GM19372 (cell line): ENCODE measurements around the gene BMP6.

Experiments
- ATAC-seq: cut with Tn5 transposase; IDR thresholded peaks from one replicate; pipeline ENCODE4 v1.9.1; 2021; ENCODE audit warnings: mild to moderate bottlenecking, low read depth, moderate library complexity; ENCODE audit not compliant: unreplicated experiment

Gene BMP6

GRCh38 chr6:7745942-7746341 lies 20.0 kb downstream of the BMP6 start:
- no peak for ATAC-seq

- ATAC-seq, result no peak
These were observed 21.1 kb downstream of the BMP6 start for GRCh38 chr6:7747016-7747415.

- no peak for ATAC-seq
These were observed 21.5 kb downstream of the BMP6 start for GRCh38 chr6:7747433-7747832.

- no peak for ATAC-seq
These were observed 22.1 kb downstream of the BMP6 start for GRCh38 chr6:7747901-7748504.

GRCh38 chr6:7749478-7749877 lies 23.6 kb downstream of the BMP6 start:
- ATAC-seq, result no peak

GRCh38 chr6:7750197-7750596 lies 24.3 kb downstream of the BMP6 start:
- no peak for ATAC-seq

- ATAC-seq, result no peak
These were observed 32.6 kb downstream of the BMP6 start for GRCh38 chr6:7758456-7758855.

- no peak for ATAC-seq
These were observed 33.4 kb downstream of the BMP6 start for GRCh38 chr6:7759320-7759719.

GRCh38 chr6:7761051-7761450 lies 35.2 kb downstream of the BMP6 start:
- ATAC-seq, result no peak

- no peak for ATAC-seq
These were observed 36.9 kb downstream of the BMP6 start for GRCh38 chr6:7762760-7763159.

- no peak for ATAC-seq
These were observed 38.0 kb downstream of the BMP6 start for GRCh38 chr6:7763881-7764280.

GRCh38 chr6:7765575-7766325 lies 39.9 kb downstream of the BMP6 start:
- no peak for ATAC-seq

GRCh38 chr6:7769702-7770101 lies 43.8 kb downstream of the BMP6 start:
- ATAC-seq, result no peak

- no peak for ATAC-seq
These were observed 44.2 kb downstream of the BMP6 start for GRCh38 chr6:7770111-7770510.

- no peak for ATAC-seq
These were observed 44.7 kb downstream of the BMP6 start for GRCh38 chr6:7770601-7771000.

GRCh38 chr6:7773322-7773721 lies 47.4 kb downstream of the BMP6 start:
- no peak for ATAC-seq

GRCh38 chr6:7773914-7774313 lies 48.0 kb downstream of the BMP6 start:
- ATAC-seq, result no peak

GRCh38 chr6:7776509-7776908 lies 50.6 kb downstream of the BMP6 start:
- no peak for ATAC-seq

GRCh38 chr6:7777074-7777473 lies 51.2 kb downstream of the BMP6 start:
- no peak for ATAC-seq

GRCh38 chr6:7781240-7781639 lies 55.3 kb downstream of the BMP6 start:
- ATAC-seq, result no peak

- ATAC-seq, result no peak
These were observed 58.3 kb downstream of the BMP6 start for GRCh38 chr6:7784248-7784647.

- ATAC-seq, result no peak
These were observed 58.8 kb downstream of the BMP6 start for GRCh38 chr6:7784706-7785105.
